WTC11 (cell line): ENCODE data around the gene HOXA10. TPM values are rescaled to one million over a fixed set of nuclear protein-coding genes. Genes with fewer than 3 reads are reported as not detected.

Source experiments
- ATAC-seq: fragments of 200-7000 bp; cut with Tn5 transposase; 2 replicates; pipeline ENCODE4 v1.10.0; 2021; ENCODE audit warnings: mild to moderate bottlenecking, moderate library complexity
- CTCF ChIA-PET: fragments of 300-600 bp; sonication (Branson Sonifier 250); formaldehyde crosslinking; loops from one replicate; lab custom pipeline; 2021; ENCODE audit warnings: antibody characterized with exemption; lab: Charles Lee
- POLR2A ChIA-PET: fragments of 350-600 bp; sonication (Branson Sonifier 250); formaldehyde crosslinking; loops from one replicate; lab custom pipeline; 2021; ENCODE audit warnings: antibody characterized with exemption; lab: Charles Lee
- DNase-seq: peaks from one replicate; pipeline ENCODE4 v3.0.0; 2021; ENCODE audit warnings: low spot score
- H3K27ac Mint-ChIP-seq: 2 replicates; pipeline ENCODE4 v1.8.0; 2021; ENCODE audit warnings: mixed read lengths
- H3K27me3 Mint-ChIP-seq: 2 replicates; pipeline ENCODE4 v1.8.0; 2021; ENCODE audit warnings: low read depth, mild to moderate bottlenecking, moderate library complexity, mixed read lengths
- H3K36me3 Mint-ChIP-seq: 2 replicates; pipeline ENCODE4 v1.8.0; 2021; ENCODE audit warnings: mixed read lengths
- H3K4me1 Mint-ChIP-seq: 2 replicates; pipeline ENCODE4 v1.8.0; 2022; ENCODE audit warnings: mixed read lengths
- H3K4me3 Mint-ChIP-seq: 2 replicates; pipeline ENCODE4 v1.8.0; 2021; ENCODE audit warnings: mild to moderate bottlenecking, moderate library complexity, mixed read lengths
- H3K9me3 Mint-ChIP-seq: 2 replicates; pipeline ENCODE4 v1.8.0; 2021; ENCODE audit warnings: mixed read lengths
- CBFB ChIP-seq: sonication (generic); formaldehyde crosslinking; IDR thresholded peaks from 2 replicates; pipeline ENCODE4 v1.8.1; 2022; ENCODE audit warnings: mild to moderate bottlenecking, low read depth, missing genetic modification reagents
- E2F4 ChIP-seq: sonication (generic); formaldehyde crosslinking; IDR thresholded peaks from 2 replicates; pipeline ENCODE4 v1.8.1; 2022; ENCODE audit warnings: low read depth, mild to moderate bottlenecking, moderate library complexity, missing genetic modification reagents, borderline replicate concordance
- ESRRA ChIP-seq: sonication (generic); formaldehyde crosslinking; IDR thresholded peaks from 2 replicates; pipeline ENCODE4 v1.8.1; 2022; ENCODE audit warnings: mild to moderate bottlenecking, missing genetic modification reagents, borderline replicate concordance
- FOXJ3 ChIP-seq: sonication (generic); formaldehyde crosslinking; IDR thresholded peaks from 2 replicates; pipeline ENCODE4 v1.9.0; 2021; ENCODE audit warnings: missing genetic modification reagents, mild to moderate bottlenecking, borderline replicate concordance
- FOXK1 ChIP-seq: sonication (generic); formaldehyde crosslinking; IDR thresholded peaks from 2 replicates; pipeline ENCODE4 v1.8.0; 2022; ENCODE audit warnings: mild to moderate bottlenecking, moderate library complexity, missing genetic modification reagents
- HMGXB4 ChIP-seq: sonication (generic); formaldehyde crosslinking; IDR thresholded peaks from 2 replicates; pipeline ENCODE4 v1.8.1; 2023; ENCODE audit warnings: mild to moderate bottlenecking, moderate library complexity, missing genetic modification reagents
- KAT7 ChIP-seq: sonication (generic); formaldehyde crosslinking; IDR thresholded peaks from 2 replicates; pipeline ENCODE4 v1.8.1; 2023; ENCODE audit warnings: missing genetic modification reagents, mild to moderate bottlenecking, borderline replicate concordance
- NFE2L1 ChIP-seq: sonication (generic); formaldehyde crosslinking; IDR thresholded peaks from 2 replicates; pipeline ENCODE4 v1.8.1; 2023; ENCODE audit warnings: missing genetic modification reagents
- NR2C2 ChIP-seq: sonication (generic); formaldehyde crosslinking; IDR thresholded peaks from 2 replicates; pipeline ENCODE4 v1.8.0; 2022; ENCODE audit warnings: mild to moderate bottlenecking, missing genetic modification reagents
- PRDM15 ChIP-seq: sonication (generic); formaldehyde crosslinking; IDR thresholded peaks from 2 replicates; pipeline ENCODE4 v1.8.0; 2022; ENCODE audit warnings: missing genetic modification reagents
- RELA ChIP-seq: sonication (generic); formaldehyde crosslinking; IDR thresholded peaks from 2 replicates; pipeline ENCODE4 v1.8.1; 2022; ENCODE audit warnings: missing genetic modification reagents, mild to moderate bottlenecking, borderline replicate concordance
- SMAD3 ChIP-seq: sonication (generic); formaldehyde crosslinking; IDR thresholded peaks from 2 replicates; pipeline ENCODE4 v1.8.0; 2022; ENCODE audit warnings: missing genetic modification reagents, mild to moderate bottlenecking, borderline replicate concordance
- SP1 ChIP-seq: sonication (generic); formaldehyde crosslinking; conservative IDR thresholded peaks from 2 replicates; pipeline ENCODE4 v1.8.1; 2022; ENCODE audit warnings: missing genetic modification reagents
- TEAD1 ChIP-seq: sonication (generic); formaldehyde crosslinking; IDR thresholded peaks from 2 replicates; pipeline ENCODE4 v1.8.0; 2022; ENCODE audit warnings: mild to moderate bottlenecking, missing genetic modification reagents
- ZBTB21 ChIP-seq: sonication (generic); formaldehyde crosslinking; IDR thresholded peaks from 2 replicates; pipeline ENCODE4 v1.8.1; 2023; ENCODE audit warnings: mild to moderate bottlenecking, missing genetic modification reagents, borderline replicate concordance
- ZNF396 ChIP-seq: fragments of 250-450 bp; sonication (Bioruptor Pico); IDR thresholded peaks from 2 replicates; pipeline ENCODE4 v1.8.0; 2021; ENCODE audit warnings: mild to moderate bottlenecking, moderate library complexity, borderline replicate concordance
- ZNF416 ChIP-seq: fragments of 250-450 bp; sonication (Bioruptor Pico); IDR thresholded peaks from 2 replicates; pipeline ENCODE4 v1.9.0; 2021; ENCODE audit warnings: mild to moderate bottlenecking, inconsistent platforms
- ZNF512 ChIP-seq: sonication (generic); formaldehyde crosslinking; IDR thresholded peaks from 2 replicates; pipeline ENCODE4 v1.8.1; 2022; ENCODE audit warnings: missing genetic modification reagents, borderline replicate concordance
- total RNA-seq: library from RNA; stranded (reverse); gene quantifications from 3 replicates; pipeline ENCODE4 v1.2.3, GENCODE V29; 2021
- TF ChIP-seq, protein P1 (sequence below): sonication (generic); formaldehyde crosslinking; IDR thresholded peaks from 2 replicates; pipeline ENCODE4 v1.8.1; 2023; ENCODE audit warnings: mild to moderate bottlenecking, missing genetic modification reagents
- TF ChIP-seq, protein P2 (sequence below): fragments of 200-600 bp; IDR thresholded peaks from 2 replicates; pipeline ENCODE4 v1.8.0; 2022; ENCODE audit warnings: antibody characterized with exemption
- TF ChIP-seq, protein P3 (sequence below): sonication (generic); formaldehyde crosslinking; conservative IDR thresholded peaks from 2 replicates; pipeline ENCODE4 v1.8.1; 2023; ENCODE audit warnings: mild to moderate bottlenecking, low read depth, missing genetic modification reagents, moderate library complexity

Gene HOXA10
- total RNA-seq, 1 experiment from 2014 or later = 0.07 TPM

GRCh38 chr7:27128034-27128433 lies 46.1 kb downstream of the HOXA10 start:
- no peaks in the 10 kb centered on the region for H3K36me3 Mint-ChIP-seq
- TF ChIP-seq NR2C2 (CRISPR knock-in tag) (no peak), E2F4 (CRISPR knock-in tag) (no peak), ZNF416 (CRISPR knock-in tag) (no peak), FOXK1 (CRISPR knock-in tag) (no peak), SP1 (CRISPR knock-in tag) (no peak), HMGXB4 (no peak), ESRRA (no peak), SMAD3 (CRISPR knock-in tag) (no peak), NFE2L1 (CRISPR knock-in tag) (no peak), KAT7 (CRISPR knock-in tag) (no peak), ZBTB21 (CRISPR knock-in tag) (no peak), CBFB (CRISPR knock-in tag) (no peak)
- TF ChIP-seq, protein P1, sequence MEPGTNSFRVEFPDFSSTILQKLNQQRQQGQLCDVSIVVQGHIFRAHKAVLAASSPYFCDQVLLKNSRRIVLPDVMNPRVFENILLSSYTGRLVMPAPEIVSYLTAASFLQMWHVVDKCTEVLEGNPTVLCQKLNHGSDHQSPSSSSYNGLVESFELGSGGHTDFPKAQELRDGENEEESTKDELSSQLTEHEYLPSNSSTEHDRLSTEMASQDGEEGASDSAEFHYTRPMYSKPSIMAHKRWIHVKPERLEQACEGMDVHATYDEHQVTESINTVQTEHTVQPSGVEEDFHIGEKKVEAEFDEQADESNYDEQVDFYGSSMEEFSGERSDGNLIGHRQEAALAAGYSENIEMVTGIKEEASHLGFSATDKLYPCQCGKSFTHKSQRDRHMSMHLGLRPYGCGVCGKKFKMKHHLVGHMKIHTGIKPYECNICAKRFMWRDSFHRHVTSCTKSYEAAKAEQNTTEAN (CRISPR knock-in tag) = no peak
- TF ChIP-seq, protein P2, sequence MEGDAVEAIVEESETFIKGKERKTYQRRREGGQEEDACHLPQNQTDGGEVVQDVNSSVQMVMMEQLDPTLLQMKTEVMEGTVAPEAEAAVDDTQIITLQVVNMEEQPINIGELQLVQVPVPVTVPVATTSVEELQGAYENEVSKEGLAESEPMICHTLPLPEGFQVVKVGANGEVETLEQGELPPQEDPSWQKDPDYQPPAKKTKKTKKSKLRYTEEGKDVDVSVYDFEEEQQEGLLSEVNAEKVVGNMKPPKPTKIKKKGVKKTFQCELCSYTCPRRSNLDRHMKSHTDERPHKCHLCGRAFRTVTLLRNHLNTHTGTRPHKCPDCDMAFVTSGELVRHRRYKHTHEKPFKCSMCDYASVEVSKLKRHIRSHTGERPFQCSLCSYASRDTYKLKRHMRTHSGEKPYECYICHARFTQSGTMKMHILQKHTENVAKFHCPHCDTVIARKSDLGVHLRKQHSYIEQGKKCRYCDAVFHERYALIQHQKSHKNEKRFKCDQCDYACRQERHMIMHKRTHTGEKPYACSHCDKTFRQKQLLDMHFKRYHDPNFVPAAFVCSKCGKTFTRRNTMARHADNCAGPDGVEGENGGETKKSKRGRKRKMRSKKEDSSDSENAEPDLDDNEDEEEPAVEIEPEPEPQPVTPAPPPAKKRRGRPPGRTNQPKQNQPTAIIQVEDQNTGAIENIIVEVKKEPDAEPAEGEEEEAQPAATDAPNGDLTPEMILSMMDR = no peak
- TF ChIP-seq, all 79 proteins: peak for 0
- peaks cover 96% of the 10 kb centered on the region for H3K27me3 Mint-ChIP-seq
- no peak for ATAC-seq
- no peak for DNase-seq
- H3K27ac Mint-ChIP-seq = no peak overlapping the region
- POLR2A ChIA-PET = no interaction called here
- no peaks in the 10 kb centered on the region for H3K9me3 Mint-ChIP-seq
- no peak overlapping the region for H3K4me3 Mint-ChIP-seq
- peaks cover 15% of the 10 kb centered on the region for H3K4me1 Mint-ChIP-seq
- CTCF ChIA-PET = interaction anchor here (1.1 to 1.5 kb wide), 2 partner anchors 33 to 52 kb away, joined by 5 to 6 read pairs; no protein-coding TSS in a partner anchor

GRCh38 chr7:27126596-27127327 lies 47.4 kb downstream of the HOXA10 start:
- POLR2A ChIA-PET = no interaction called here
- no peak overlapping the region for H3K4me3 Mint-ChIP-seq
- no peak overlapping the region for H3K27ac Mint-ChIP-seq
- peaks cover 96% of the 10 kb centered on the region for H3K27me3 Mint-ChIP-seq
- H3K4me1 Mint-ChIP-seq = peaks cover 17% of the 10 kb centered on the region
- H3K9me3 Mint-ChIP-seq = no peaks in the 10 kb centered on the region
- CTCF ChIA-PET = no interaction called here
- ATAC-seq (no peak), DNase-seq (no peak)
- H3K36me3 Mint-ChIP-seq = no peaks in the 10 kb centered on the region
- no peak for TF ChIP-seq ZNF396 (CRISPR knock-in tag)
- no peak for TF ChIP-seq FOXJ3 (CRISPR knock-in tag)
- TF ChIP-seq RELA (CRISPR knock-in tag) = no peak
- TF ChIP-seq, protein P3, sequence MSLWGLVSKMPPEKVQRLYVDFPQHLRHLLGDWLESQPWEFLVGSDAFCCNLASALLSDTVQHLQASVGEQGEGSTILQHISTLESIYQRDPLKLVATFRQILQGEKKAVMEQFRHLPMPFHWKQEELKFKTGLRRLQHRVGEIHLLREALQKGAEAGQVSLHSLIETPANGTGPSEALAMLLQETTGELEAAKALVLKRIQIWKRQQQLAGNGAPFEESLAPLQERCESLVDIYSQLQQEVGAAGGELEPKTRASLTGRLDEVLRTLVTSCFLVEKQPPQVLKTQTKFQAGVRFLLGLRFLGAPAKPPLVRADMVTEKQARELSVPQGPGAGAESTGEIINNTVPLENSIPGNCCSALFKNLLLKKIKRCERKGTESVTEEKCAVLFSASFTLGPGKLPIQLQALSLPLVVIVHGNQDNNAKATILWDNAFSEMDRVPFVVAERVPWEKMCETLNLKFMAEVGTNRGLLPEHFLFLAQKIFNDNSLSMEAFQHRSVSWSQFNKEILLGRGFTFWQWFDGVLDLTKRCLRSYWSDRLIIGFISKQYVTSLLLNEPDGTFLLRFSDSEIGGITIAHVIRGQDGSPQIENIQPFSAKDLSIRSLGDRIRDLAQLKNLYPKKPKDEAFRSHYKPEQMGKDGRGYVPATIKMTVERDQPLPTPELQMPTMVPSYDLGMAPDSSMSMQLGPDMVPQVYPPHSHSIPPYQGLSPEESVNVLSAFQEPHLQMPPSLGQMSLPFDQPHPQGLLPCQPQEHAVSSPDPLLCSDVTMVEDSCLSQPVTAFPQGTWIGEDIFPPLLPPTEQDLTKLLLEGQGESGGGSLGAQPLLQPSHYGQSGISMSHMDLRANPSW (CRISPR knock-in tag) = no peak
- no peak for TF ChIP-seq TEAD1 (CRISPR knock-in tag)
- TF ChIP-seq PRDM15 = no peak
- no peak for TF ChIP-seq ZNF512 (CRISPR knock-in tag)
